Epithelial cell of esophagus (primary cell): ENCODE results near the gene CYTH2.

Experiments
- DNase-seq: peaks from one replicate; pipeline ENCODE4 v3.0.0; 2010; ENCODE audit warnings: low read depth
- H3K4me3 ChIP-seq: 2 replicates; pipeline ENCODE4 v1.5.1; 2011; ENCODE audit warnings: mild to moderate bottlenecking, low read length, control low read depth
- CTCF ChIP-seq: IDR thresholded peaks from 2 replicates; pipeline ENCODE4 v1.5.1; 2011; ENCODE audit warnings: low read depth, mild to moderate bottlenecking, low read length, control low read depth, inconsistent platforms; ENCODE audit not compliant: insufficient read depth; ENCODE audit errors: missing control alignments

The CYTH2 gene

GRCh38 chr19:48530066-48530720, 61.0 kb downstream of the CYTH2 start:
- no peak for TF ChIP-seq CTCF
- no peak overlapping the region for H3K4me3 ChIP-seq
- DNase-seq = no peak

- no peak for DNase-seq
- TF ChIP-seq CTCF = no peak
Measured at GRCh38 chr19:48530770-48531169, 61.6 kb downstream of the CYTH2 start.

More at GRCh38 chr19:48530770-48531169, 61.6 kb downstream of the CYTH2 start:
- no peak overlapping the region for H3K4me3 ChIP-seq
